CD4-positive, alpha-beta T cell treated with Interleukin-15 for 1 hour (primary cell): ENCODE measurements around the gene FNTB.
"Not testable (repeated sequence)": the region's sequence is repeated elsewhere in the genome, so short reads cannot be mapped to it uniquely, and the experiment has no call there.

Experiments used
- DNase-seq: peaks from one replicate; pipeline ENCODE4 v3.0.0-alpha.2; 2020

The FNTB gene

DNA sequence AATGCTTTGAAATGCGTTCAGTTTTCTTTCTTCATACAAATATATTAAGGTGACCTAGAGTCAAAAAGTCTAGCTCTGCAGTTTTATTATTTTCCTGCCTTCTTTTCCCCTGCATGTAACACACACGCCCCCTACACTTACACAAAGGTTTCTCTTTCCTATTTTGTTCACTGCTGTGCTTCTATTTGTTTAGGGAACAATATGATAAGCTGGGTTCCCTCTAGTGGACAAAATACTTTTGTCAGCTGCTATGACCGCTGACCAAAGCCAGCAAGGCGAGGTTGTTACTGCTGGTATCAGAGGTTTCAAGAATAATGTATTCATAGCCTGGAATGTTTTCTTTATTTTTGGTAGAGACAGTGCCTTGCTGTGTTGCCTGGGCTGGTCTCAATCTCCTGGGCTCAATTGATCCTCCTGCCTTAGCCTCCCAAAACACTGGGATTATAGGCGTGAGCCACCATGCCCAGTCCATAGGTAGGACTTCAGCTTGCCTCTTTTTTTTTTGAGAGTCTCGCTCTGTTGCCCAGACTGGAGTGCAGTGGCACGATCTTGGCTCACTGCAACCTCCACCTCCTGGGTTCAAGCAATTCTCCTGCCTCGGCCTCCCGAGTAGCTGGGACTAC lies 33.4 kb downstream of the FNTB start:
- DNase-seq = no peak

DNA sequence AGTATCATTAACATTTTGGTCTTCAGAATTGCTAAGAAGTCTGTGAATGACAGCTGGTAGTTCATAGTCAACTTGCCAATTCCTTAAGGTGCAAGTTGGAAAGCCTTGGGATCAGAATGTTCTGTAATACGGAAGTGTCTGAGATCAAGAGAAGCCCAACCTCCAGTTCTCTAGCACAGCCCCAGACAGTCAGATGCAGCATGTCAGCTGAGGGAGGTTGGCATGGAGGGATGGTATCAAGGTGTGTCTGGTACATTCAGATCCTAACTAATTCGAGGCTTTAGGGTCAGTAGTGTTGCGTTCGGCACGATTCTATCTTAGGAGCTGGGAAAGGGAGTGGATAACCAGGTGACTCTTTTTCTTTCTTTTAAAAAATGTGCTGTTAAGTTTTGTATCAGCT lies 38.3 kb downstream of the FNTB start:
- DNase-seq = no peak

DNA sequence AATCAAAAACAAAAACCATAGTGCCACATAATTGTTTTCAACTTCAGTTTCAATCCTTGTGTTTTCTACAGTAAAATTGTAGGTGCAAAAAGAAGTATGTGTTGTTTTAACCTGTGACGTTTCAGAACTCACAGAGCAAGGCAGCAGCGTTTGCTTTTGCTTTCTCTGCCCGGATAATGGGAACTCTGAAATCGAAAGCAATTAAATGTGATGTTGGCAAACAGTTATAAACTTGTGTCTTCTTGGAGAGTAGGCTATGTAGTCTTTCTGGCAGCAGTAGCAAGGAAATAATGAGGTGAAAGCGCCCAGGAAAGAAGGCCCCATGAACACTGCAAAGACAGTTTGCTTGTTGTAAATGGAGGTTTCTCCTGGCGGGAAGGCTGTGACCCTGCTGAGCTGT lies 39.1 kb downstream of the FNTB start:
- no peak for DNase-seq

DNA sequence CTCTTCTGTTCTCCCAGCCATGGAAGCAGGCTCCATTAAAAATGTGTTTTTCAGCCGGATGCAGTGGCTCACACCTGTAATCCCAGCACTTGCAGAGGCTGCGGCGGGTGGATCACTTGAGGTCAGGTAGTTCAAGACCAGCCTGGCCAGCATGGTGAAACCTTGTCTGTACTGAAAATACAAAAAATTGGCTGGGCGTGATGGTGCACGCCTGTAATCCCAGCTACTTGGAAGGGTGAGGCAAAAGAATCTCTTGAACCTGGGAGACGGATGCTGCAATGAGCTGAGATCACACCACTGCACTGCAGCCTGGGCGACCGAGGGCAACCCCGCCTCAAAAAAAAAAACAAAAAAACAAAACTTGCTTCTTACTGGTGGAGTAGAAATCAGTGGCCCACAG lies 39.8 kb downstream of the FNTB start:
- DNase-seq = no peak

DNA sequence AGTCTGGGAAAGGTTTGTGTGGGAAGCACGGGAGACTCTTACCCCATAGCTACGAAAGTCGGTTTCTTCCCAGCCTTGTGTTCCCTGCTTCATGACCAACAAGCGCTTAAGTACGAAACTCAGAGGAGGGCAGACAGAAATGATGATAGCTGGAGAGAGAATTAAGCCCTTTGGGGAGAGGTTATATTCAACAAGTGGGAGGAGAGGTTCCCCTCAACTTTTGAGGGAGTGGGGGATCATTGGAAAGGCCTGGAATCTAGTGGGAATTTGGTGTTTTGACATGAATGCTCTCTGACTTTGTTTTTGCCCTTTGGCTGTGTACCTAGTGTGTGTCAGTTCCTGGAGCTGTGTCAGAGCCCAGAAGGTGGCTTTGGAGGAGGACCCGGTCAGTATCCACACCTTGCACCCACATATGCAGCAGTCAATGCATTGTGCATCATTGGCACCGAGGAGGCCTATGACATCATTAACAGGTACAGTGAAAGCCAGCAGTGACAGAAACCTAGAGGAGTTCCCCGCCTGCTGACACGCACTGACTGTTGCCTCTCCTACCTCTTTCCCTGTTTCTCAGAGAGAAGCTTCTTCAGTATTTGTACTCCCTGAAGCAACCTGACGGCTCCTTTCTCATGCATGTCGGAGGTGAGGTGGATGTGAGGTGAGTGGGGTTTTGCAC lies 40.6 kb downstream of the FNTB start:
- no peak for DNase-seq

DNA sequence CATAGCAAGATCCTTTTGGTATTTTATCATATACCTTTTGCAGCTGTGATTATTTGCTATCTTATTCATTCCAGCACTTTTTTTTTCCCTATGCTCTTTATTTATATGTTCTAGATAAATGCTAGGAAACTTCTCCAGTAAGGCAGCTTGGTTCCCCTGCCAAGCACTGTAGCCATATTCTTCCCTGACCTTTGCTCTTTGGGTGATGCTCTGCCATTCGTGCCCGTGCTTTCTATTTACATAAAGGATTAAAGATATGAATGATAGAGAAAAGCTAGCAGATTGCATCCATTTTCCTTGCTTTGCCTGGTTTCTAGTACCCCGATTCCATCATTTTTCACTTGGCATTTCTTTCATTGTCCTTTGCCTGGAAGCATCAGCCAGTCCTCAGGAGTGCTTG lies 42.2 kb downstream of the FNTB start:
- DNase-seq = no peak

DNA sequence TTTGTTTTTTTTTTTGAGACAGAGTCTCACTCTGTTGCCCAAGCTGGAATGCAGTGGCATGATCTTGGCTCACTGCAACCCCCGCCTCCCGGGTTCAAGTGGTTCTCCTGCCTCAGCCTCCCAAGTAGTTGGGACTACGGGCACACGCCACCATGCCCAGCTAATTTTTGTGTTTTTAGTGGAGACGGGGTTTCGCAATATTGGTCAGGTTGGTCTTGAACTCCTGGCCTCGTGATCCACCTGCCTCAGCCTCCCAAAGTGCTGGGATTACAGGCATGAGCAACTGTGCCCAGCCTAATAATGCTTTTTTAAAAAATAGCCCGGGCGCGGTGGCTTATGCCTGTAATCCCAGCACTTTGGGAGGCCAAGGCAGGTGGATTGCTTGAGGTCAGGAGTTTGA lies 44.6 kb downstream of the FNTB start:
- not testable (repeated sequence) for DNase-seq

DNA sequence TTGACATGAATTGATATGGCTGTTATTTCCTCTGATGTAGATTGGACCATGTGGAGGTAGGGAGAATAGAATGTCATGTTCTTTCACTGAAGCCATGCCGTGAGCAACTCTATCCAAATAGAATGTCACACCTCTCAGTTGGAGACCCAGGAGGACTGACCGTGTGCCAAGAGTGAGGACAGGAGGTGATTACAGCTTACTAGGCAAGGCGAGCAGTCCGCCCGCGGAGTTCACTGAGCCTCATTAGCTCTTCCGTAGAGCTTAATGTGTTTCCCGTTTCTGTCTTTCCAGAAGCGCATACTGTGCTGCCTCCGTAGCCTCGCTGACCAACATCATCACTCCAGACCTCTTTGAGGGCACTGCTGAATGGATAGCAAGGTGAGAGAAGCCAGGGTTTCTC lies 45.6 kb downstream of the FNTB start:
- DNase-seq = no peak

DNA sequence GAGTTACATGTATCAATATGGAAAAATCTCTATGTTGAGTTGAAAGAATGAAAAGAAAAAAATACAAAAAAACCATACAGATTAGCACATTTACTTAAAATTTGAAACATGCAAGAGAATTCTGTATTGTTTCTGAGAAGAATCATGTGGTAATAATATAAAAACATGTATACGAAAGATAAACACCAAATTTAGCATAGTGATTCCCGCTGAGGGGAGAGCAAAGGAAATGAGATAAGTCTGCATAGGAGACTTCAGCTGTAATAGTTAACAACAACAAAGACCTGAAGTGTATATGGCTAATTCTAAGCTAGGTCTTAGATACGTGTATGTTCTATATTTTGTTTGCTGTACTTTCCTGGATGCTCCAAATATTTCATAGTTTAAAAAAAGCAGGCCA lies 46.5 kb downstream of the FNTB start:
- no peak for DNase-seq

DNA sequence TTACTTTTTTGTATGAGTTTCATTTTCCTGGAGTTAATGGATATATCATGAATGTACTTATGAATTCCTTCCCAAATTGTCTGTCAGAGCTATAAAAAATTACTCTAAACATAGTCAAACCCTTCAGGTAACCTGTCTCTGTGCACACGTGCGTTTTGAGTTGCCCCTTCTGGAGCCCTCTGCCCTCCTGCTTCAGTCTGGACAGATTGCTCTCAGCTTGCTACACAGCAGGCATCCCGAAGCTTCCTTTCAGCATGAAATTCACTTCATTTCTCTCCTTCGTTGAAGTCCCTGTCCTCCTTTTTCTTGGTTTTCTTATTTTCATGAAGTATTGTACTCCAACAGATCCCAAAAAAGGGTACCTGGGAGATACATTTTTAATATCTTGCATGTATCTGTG lies 47.3 kb downstream of the FNTB start:
- no peak for DNase-seq

DNA sequence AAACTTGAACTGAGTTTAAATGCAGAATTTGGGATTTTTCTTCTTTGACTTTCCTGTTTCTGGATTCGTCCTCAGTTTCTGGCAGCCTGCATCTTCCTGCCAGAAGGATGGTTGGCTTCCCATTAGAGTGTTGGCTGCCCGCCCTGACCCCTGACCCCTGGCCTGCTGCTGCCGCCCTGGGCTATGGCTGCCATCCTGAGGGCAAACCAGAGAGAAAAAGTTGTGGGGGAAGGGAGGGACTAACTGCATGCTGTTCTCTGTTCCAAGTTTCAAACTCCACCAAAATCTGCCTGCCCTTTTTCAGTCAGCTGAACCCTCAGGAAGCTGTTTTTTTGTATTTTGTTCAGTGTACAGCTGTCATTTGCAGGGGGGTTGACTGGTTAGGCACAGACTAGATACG lies 48.4 kb downstream of the FNTB start:
- no peak for DNase-seq

DNA sequence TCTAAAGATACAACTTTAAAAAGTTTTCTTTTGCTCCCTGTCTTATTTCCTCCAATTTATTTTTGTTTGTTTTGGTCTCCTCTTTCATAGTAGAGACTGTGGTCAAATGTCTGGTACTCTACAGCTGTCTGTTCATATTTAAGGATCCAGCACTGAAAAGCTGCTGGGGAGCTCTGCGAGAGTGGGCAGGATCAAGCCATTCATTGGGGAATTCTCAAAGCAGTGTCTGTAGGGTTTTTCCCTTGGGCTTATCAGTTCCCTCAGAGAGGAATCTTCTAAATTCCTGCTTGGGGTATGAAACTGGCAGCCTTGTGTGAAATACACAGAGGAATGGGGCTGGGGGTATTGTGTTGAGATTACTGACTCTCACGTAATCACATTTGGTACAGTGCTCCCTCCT lies 52.3 kb downstream of the FNTB start:
- no peak for DNase-seq

DNA sequence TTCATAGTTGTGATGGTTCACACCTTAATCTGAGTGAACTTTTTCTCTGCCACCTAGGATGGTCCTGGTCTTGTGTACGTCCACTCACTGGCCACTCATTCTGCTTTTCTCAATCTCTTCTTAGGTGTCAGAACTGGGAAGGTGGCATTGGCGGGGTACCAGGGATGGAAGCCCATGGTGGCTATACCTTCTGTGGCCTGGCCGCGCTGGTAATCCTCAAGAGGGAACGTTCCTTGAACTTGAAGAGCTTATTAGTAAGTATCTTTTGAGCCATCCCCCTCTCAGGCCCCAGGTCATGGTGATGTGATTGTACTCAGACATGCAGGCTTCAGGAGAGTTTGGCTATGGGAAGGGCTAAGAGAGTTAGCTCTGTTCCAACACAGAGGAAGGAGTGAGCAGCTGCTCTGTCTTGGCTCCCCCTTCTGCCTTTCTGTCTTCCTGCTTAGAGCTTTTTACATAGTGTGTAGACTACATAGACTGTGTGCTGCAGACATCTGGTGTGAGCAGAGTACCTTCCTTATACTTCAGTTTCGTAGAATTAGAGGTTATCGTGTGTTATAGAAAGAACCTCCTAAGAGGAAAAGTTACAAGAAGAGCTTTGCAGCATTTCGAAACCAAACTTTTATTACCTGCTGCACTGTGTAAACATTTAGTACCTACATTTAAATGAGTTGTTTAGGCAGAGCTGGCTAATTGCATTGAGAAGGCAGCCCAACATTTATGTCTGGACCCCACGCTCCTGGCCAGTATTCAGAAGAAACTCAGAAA lies 54.2 kb downstream of the FNTB start:
- DNase-seq = no peak

DNA sequence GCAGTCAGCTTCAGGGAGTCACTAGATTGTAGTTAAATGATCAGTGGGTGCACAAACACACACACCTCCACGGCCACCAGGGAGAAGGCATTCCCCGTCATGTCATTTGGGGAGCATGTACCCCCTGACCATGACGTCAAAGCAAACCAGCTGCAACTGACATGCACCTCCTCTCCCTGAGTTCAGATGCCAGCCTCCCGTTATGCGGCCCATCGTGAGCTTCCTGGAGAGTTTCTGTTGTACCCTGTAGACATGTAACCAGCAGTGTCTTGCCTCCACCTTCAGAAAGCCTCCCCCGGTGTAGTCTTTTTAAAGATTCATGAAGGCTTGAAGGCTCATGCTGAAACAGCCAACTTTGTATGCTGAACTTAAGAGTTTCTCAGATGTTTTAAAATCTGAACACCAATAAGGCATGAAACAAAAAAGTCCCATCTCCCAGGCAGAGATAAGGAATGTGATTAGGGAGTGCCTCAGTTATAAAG lies 54.8 kb downstream of the FNTB start:
- DNase-seq = no peak

DNA sequence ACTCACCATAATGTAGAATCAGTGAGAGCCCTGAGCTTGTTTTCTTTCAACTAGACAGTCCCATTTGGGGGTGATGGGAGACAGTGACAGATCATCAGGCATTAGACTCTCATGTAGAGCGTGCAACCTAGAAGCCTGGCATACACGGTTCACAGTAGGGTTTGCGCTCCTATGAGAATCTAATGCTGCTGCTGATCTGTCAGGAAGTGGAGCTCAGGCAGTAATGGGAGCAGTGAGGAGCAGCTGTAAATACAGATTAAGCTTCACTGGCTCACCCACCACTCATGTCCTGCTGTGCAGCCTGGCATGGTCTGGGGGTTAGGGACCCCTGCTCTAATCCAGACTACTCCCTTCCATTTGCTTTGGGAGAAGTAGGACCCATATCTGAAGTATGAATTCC lies 55.6 kb downstream of the FNTB start:
- no peak for DNase-seq

DNA sequence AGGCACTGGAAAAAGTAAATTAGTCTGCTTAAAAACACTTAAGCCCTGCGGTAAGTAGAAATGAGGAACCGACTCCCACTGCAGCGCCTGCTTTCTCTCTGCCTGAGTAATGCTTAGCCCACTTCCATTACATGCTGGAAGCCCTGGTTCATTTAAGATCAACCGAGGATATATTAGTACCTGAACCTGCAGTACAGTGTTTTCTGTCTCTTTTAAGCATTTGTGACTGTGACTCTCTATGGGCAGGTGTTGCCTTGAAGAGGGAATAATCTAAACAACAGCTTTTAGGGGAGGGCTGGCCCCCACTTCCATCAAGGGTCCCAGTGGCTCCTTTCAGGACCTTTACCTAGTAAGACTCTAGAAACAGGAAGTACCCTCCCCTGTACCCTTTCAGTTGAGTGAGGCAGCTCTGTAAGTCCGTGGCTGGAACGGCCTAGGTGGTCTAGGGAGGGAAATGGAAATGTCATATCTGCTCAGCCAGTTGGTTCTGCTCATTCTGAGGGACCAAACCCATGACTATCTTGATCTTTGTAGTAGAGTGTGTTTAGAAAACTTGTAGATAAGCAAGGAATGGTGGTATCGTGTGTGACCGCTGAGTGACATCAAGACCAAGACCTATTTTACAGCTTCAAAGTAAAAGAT lies 56.2 kb downstream of the FNTB start:
- peak; percentile 31 for DNase-seq

DNA sequence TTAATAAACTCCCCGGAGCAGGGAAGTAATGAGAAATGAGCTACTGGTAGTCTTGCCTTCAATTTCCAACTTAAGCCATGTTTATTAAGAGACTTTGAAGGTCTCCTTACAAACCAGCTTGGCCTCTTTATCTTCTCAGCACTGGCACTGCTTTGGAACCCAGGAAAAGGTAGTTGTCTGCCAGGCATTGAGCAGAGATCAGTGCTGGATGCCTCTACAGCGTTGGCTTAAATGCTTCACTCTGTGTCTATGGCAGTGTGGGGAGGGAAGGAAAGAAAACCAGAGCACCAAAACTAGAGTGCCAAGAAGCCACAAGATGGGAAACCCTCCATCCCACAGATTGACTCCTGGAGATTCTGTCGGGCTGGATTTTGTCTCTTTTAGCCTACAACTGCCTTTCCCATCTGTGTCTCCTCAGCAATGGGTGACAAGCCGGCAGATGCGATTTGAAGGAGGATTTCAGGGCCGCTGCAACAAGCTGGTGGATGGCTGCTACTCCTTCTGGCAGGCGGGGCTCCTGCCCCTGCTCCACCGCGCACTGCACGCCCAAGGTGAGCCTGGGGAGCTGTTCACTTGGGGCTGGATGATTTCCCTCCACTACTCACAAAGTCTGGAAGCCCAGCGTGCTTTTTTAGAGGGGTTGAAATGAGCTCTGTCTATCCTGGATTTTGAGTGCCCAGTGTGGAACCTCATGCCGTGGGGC lies 57.3 kb downstream of the FNTB start:
- no peak for DNase-seq

DNA sequence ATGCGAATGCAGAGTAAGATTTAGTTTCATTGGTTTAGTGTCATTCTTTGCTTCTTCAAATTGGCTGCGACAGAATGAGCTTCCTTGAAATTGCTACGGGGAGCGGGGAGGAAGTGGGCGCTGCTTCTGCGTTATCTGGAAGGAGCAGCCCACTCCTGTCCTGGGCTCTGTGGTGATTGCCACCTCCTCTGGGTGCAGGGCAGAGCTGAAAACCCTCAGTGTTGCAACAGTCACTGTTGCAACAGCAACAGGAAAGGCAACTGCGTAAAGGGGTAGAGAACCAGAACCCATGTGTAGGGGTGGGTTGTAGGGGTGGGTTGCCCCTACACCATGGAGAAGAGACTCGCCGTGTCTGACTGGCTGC lies 57.9 kb downstream of the FNTB start:
- peak; percentile 48 for DNase-seq

DNA sequence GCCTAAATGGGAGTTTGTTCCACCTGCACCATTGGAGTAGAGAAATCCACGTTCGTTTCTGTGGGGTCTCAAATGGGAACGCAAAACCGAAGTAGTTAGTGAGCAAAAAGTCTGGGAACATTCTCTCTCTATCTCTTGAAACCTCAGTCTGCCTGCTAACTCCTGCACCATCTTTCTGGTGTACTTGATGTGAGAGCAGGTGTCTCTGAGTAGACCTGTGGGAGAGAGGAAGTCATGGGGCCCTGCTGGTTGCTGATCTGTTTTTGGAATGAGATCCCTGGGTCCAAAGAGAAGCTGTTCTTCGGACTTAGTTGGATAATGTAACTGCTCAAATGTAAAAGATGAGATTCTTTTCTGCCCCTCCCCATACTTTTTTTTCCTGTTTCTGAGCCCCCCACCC lies 58.3 kb downstream of the FNTB start:
- DNase-seq = no peak

DNA sequence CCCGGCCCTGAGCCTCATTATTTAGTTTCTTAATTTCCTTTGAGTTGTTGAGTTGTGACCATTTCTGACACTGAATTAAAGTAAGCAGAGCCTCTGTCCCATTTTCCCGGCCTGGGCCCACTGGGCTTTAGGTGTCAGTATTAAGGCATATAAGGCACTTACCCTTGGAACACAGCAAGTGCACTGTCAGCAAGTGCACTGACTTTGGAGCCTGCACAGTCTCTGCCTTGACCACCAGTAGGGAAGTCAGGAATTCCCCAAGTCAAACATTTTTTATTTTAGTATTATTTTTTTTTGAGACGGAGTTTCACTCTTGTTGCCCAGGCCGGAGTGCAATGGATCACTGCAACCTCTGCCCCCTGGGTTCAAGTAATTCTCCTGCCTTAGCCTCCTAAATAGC lies 59.0 kb downstream of the FNTB start:
- no peak for DNase-seq

DNA sequence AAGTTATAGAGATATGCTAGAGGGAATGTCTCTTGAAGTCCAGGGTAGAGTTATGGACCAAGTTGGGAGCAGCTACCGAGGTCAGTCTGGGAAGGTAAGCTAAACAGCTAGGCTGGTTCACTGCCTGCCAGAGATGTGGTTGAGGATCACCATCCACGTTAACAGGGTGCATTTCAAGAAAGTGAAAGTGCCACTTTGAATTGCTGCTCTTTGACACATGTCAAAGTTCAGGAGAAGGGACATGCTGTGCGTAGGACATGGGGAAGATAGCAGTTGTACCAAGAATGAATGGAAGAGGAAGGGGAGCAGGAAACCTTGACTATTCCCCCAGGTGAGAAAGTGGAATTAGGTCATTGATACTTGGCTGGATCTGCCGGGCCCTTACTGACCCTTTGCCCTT lies 66.1 kb downstream of the FNTB start:
- DNase-seq = no peak

DNA sequence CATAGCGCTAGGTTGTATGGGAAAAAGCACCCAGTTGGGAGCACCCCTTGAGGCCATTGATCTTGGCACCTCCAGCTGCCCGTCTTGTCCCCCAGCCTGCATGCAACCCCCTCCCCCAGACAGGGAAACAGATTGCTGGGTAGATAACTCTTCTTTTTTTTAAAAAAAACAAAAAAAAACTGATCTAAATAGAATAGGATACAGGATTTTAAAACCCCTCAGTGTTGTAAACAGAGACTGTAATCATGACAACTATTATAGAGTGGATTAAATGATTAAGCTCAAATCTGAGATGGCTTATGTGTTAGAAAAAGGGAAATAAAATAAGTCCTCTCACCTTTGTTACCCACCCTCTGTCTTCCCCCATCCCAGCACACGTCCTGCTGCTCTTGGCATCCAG lies 66.8 kb downstream of the FNTB start:
- no peak for DNase-seq

DNA sequence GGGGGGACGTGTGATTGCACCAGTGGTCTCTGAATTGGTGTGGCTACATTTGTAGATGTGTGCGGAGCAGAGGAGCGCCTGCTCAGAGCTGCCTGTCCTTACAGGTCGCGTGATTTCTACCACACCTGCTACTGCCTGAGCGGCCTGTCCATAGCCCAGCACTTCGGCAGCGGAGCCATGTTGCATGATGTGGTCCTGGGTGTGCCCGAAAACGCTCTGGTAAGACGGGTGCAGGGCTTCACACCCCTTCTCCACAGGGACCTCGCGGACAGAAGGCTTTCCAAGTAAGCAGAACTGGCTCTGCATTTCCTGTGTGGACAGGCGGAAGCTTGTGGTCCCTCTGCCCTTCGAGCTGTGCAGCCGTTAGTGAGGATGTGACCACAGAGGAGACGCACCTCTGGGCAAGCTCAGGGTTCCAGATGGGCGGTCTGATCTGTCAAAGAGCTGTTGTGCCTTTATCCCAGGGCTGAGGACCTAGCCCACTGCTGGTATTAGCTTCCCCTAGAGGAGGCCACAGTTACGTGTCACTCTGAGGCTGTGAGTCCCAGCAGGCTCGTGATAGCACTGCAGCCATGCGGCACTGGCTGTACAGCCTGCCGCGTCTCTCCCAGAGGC lies 67.9 kb downstream of the FNTB start:
- DNase-seq = peak; percentile 35
